A172 (cell line): ENCODE data around the gene LCNL1. TPM values are rescaled to one million over a fixed set of nuclear protein-coding genes. Genes with fewer than 3 reads are reported as not detected.
"Not testable (repeated sequence)": the region's sequence is repeated elsewhere in the genome, so short reads cannot be mapped to it uniquely, and the experiment has no call there.

Experiments used
- DNase-seq: peaks from one replicate; pipeline ENCODE4 v3.0.0-alpha.2; 2015; ENCODE audit warnings: low spot score
- total RNA-seq: library from RNA; depleted of rRNA; stranded (reverse); fragments of >200 nt; shearing (Covaris generic); gene quantifications from 2 replicates; pipeline ENCODE4 v1.2.3, GENCODE V29; 2014

LCNL1 gene
- total RNA-seq, 1 experiment from 2014 or later, result not detected

GRCh38 chr9:136994180-136994887 lies 11.5 kb downstream of the LCNL1 start:
- DNase-seq, result no peak

- no peak for DNase-seq
Observed at GRCh38 chr9:136994888-136995230, 12.1 kb downstream of the LCNL1 start.

- DNase-seq, result no peak
Observed at GRCh38 chr9:136995362-136995761, 12.6 kb downstream of the LCNL1 start.

- peak; percentile 81 for DNase-seq
Observed at GRCh38 chr9:136995772-136996311, 13.0 kb downstream of the LCNL1 start.

- peak; percentile 88 for DNase-seq
Observed at GRCh38 chr9:136996361-136997292, 13.8 kb downstream of the LCNL1 start, which contains the start of gene CLIC3. CLIC3 (minus strand) TSS chr9:136996568; CDS start chr9:136996543, 25 bp downstream.

- DNase-seq, result peak; percentile 45
Observed at GRCh38 chr9:136997371-136997770, 14.6 kb downstream of the LCNL1 start.

- peak; percentile 40 for DNase-seq
Observed at GRCh38 chr9:136997830-136998234, 15.0 kb downstream of the LCNL1 start.

GRCh38 chr9:137000177-137000930 lies 17.6 kb downstream of the LCNL1 start:
- DNase-seq, result peak; percentile 48

GRCh38 chr9:137001857-137002645 lies 19.3 kb downstream of the LCNL1 start:
- no peak for DNase-seq

- DNase-seq, result no peak
Observed at GRCh38 chr9:137002646-137003041, 19.9 kb downstream of the LCNL1 start.

- DNase-seq, result not testable (repeated sequence)
Observed at GRCh38 chr9:137004285-137004684, 21.5 kb downstream of the LCNL1 start.

- DNase-seq, result no peak
Observed at GRCh38 chr9:137006116-137007003, 23.6 kb downstream of the LCNL1 start.

- DNase-seq, result no peak
Observed at GRCh38 chr9:137007108-137007815, 24.5 kb downstream of the LCNL1 start.

GRCh38 chr9:137007816-137008270 lies 25.1 kb downstream of the LCNL1 start:
- DNase-seq, result no peak

- no peak for DNase-seq
Observed at GRCh38 chr9:137008312-137008711, 25.5 kb downstream of the LCNL1 start.

GRCh38 chr9:137009217-137009616 lies 26.4 kb downstream of the LCNL1 start:
- no peak for DNase-seq

GRCh38 chr9:137009938-137010732 lies 27.3 kb downstream of the LCNL1 start:
- DNase-seq, result no peak

- no peak for DNase-seq
Observed at GRCh38 chr9:137011156-137011555, 28.4 kb downstream of the LCNL1 start.
